NCI-H2227 treated with DMSO at 0.1 percent for 48 hours (cell line): ENCODE measurements around the gene GRK3.

Experiments
- DNase-seq: peaks from one replicate; lab custom pipeline; 2025; lab: John Stamatoyannopoulos, UW

Gene GRK3

DNA sequence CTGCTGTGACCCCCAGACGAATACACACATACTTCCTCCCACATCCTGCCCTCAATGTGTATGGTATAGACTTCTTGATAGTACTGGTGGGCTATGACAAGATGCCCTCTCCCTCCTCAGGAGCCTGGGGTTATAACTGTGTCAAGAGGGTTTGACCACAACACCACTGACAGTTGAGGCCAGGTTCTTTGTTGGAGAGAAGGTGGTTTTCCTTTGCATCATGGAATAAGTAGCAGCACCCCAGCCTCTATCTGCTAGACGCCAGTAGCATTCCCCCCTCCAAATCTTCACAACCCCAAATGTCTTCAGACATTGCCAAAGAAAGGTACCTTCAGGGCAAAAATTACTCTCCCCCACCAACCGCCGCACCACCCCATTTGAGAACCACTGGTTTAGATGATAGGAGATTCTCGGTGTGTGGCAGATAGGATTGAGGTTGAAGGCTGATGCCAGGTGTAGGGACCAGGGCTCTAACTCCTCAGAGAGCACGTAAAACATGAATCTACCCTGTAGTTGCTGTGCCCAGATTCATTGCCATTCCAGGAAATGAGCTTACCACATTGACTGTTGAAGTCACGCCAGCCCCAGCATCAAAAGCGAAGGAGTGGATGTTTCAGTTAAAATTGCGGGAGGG is 172.0 kb downstream of the GRK3 start:
- DNase-seq = no peak

DNA sequence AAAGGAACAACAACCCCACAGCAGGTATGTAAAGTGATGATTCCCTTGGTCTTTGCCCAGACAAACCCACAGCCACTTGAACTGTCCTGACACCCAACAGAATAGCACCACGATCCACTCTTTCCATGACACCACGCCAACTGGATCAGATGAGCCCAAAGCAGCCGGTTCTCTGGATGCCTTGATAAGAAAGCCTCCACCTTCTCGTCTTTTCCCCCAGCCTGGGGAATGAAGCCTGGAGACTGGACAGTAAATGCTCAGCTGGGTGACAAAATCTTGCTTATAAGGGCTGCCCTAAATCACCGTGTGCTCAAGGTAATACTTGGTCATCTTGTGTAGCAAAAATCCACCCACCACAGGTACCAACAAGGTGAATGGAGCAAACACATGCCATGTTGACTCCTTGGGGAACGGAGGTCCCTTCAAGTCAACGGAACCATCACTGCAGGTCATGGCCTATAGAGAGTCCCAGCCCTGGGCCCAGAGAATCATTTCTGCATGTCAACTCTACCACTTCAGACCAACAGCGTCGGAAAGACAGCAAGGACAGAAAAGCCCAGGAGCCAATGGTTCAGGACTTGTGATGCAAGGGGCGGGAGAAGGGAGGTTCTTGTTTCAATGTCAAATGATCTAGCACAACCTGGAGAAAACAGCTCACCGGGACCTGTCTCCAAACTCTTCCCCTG is 175.3 kb downstream of the GRK3 start:
- DNase-seq = no peak

DNA sequence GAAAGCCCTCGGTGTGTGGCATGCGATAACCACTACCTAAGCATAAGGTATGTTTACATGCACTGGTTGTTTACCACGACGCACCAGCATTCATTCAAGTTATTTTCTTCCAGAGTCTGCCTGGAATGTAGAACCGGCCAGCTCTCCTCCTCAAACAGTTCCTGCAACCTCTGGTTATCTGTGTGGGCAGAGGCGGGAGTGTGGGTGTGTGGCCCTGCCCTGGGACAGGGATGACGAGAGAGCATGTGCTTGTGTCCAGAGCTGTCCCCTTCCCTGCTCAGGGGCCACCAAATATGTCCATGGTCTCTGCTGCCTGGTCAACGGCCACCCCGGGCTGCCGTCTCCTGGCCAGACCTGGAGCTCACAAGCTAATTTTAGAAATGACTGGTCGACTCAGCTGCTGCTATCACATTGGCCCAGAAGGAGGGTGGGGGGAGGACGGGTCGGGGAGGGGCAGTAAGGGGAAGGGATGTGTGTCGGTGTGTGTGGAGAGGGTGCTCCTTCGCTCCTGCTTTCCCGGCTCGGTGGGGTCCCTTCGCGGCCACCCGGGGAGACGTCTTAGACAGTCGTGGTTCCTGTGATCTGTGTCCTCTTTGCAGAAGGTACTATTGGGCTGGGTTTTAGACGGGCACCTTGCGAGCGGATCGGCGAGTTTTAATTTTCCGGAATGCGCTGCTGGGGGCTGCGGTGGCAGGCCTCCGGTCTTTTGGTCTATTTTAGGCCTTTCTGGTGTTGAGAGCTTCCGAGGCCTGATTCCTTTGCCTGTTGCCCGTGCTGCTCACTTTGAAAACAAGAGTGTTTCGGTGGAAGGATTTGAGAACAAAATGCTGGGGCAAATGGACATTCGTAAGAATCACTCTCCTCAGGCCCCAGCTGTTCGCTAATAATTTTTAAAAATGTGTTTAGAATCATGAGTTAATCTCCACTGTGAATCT is 177.5 kb downstream of the GRK3 start, which contains the start of gene MYO18B:
Gene MYO18B (plus strand): TSS at position 497 of the 935 bp plus-strand sequence. CDS start 18,905 bp downstream, outside the sequence.
- no peak for DNase-seq

DNA sequence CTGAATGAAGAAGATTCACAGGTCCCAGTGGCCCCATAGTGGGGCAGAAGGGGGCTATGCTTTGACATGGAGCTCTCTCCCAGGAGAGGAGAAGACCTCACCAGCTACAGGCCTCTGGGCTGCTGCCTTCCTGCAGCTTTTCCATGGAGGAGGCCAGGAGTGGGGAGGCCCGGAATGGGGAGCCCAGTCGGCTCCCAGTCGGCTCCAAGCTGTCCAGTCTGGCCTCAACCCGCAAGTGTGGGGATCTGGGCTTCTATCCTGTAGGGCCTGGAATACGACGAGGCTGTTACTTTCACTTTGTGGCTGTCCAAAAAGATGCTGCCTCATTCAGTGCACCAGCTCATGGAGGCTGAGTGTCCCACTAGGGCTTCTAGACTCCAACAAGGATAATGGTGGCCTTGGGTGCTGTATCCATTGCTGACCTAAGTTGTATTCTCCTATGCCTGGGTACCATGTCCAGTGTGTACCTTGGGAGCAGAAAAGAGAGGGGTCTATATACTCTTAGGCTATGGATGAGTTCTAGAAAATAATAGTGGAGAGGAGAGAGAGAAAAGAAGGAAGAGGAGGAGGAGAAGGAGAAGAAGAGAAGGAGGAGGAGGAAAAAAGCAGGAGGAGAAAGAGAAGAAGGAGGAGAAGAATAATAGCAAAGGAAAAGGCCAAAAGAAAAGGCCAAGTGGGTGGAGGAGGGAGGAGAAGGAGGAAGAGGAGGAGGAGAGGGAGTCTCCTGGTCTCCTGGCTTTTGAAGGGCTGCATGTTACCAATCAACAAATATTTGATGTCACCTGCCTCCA is 178.6 kb downstream of the GRK3 start:
- no peak for DNase-seq

DNA sequence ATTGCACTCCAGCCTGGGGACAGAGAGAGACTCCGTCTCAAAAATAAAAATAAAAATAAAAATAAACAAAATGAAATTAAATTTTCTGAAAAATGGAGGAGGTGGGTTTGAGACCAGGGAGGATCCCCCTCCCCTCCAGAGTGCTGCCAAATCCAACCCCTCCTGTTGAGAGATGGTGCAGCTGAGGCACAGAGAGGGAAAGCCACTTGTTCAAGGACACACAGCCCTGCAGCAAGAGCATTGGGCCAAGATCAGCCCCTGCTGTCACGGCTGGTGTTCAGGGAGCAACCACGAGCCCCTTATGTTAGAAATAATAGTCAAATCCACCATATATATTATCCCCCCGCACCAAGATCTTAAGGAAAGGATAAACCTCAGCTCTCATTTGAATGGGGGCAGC is 180.2 kb downstream of the GRK3 start:
- DNase-seq = no peak

DNA sequence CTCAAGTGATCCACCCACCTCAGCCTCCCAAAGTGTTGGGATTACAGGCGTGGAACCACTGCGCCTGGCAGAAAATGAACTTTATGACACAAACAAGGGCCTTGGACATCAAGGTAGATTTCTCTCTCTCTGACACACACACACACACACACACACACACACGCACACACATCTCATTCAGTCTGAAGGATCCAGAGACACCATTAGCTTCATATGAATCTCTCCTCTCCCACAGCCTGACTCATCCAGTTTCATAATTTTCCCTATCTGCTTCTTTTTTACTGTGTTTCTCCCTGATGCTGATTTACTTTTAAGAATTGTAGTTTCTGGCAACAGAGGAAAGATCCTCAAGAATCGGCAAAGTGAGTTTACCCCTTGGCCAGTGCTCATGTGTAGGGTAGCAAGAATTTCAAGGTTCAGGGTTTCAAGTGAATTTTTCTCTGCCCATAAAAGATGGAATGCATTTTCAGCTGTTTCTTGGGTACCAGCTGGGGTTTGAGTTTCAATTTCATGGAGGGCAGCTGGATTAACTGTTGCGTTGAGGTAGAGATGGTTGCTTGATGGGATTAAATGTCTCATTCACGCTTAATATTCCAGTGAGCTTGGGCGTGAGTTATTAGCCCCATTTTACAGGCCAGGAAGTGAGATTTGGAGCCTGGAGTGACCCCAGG is 181.0 kb downstream of the GRK3 start:
- DNase-seq = no peak

DNA sequence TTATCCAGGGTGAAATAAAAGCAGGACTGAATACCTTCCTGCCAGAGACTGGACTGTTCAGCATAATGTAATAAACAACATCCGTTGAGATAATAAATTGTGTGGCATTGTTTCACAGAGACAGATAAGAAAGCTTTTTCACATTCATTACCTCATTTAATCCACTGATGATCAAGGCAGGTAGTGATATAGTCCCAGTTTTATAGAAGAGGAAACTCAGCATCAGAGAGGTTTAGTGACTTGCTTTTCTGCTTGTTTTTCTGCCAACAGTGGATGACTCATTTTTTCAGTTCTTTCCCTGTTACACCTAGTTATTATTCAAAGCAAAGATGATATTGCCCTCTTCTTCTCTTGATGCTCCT is 181.5 kb downstream of the GRK3 start:
- DNase-seq = no peak

DNA sequence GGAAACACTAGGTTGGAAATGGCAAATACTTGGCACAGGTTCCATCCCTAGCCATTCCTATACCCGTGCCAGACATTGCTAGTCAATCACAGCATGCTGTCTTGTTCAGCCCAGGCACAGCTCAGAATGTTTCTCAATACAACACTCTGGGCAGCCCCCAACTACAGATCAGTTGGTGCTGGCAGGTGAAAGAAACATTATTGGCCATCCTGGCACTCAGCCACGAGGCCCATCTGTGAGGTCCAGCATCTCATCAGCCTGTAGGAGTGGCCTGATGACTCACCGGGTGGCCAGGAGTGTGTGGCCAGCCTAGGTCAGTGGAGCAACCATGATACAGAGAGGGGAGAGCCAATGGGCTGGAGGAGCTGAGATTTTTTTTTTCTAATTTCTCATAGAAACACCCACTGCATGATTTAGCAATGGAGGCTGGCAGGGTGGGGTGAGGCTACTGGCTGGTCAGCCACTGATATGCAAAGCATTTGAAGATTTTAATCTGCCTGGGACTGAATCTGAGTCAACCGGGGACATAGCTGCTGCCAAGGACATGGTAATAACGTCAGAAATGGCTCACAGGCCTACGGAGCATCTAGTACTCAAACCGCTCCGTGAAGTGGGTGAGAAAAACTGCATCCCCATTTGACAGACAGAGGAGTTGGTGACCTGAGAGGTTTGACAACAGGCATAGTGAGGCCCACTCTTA is 182.9 kb downstream of the GRK3 start:
- DNase-seq = no peak

DNA sequence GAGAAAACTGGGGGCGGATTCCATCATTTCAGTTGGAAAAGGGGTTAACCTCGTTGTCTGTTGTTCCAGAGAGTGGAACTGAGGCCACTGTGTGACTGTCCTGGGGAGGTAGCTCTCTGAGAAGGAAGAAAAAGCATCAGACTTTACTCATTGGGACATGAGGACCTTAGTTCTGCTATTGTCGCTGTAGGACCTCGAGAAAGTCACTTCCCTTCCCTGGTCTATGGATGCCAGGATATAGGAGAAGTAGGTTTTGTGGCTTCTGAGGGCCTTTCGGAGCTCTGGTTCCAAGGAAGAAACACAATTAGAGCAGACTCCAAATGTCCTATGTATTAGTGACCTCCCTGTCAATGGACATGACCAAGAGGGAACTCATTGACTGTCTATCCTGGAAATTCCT is 183.7 kb downstream of the GRK3 start:
- DNase-seq = no peak

DNA sequence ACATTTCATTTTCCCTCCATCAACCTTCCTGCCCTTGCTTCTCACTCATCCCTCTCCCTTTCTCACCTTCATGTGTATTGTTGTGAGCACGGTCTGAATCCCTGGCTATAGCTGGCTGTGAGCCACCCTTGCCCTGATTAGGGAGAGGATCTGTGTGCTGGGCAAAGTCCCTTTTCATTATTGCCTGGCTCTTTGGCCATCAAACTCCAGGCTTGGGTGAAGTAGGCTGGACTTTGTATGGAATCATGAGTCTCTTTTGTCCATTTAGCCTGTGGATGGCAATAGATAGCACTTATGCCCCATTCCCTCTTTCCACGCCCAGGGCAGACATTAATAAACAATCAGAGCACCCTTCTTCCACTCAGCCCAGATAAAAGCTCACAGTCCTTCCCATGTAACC is 184.2 kb downstream of the GRK3 start:
- no peak for DNase-seq

DNA sequence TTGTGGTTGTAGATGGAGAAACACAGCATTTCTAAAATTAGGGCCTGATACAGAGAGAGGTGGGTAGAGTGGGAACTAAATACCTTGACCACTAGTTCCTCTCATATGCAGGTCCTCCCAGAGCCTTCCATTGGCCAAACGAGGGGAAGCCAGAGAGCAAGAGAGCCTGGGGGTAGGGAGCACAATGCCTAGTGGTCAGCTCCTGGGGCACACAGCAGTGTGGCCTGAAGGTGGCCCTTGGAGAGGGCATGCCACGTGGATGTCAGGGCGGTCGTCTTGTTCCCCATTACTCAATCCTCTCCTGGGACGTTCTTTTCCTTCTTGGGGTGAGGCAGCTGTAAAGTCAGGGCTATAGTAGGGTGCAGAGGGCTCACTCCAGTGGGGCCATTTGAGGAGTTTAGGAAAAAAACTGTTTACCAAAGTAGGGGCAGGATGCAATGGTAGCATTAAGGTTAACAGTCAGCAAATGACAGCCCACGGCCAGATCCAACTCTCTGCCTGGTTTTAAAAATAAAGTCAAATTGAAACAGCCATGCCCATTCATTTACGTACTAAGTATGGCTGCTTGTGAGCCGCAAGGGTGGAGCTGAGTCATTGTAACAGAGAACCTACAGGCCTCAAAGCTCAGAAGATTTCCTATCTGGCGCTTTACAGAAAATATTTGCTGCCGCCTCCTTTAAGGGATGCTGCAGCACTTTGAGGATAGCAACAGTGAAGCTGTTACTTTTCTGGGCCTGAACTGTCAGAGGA is 185.1 kb downstream of the GRK3 start:
- no peak for DNase-seq

DNA sequence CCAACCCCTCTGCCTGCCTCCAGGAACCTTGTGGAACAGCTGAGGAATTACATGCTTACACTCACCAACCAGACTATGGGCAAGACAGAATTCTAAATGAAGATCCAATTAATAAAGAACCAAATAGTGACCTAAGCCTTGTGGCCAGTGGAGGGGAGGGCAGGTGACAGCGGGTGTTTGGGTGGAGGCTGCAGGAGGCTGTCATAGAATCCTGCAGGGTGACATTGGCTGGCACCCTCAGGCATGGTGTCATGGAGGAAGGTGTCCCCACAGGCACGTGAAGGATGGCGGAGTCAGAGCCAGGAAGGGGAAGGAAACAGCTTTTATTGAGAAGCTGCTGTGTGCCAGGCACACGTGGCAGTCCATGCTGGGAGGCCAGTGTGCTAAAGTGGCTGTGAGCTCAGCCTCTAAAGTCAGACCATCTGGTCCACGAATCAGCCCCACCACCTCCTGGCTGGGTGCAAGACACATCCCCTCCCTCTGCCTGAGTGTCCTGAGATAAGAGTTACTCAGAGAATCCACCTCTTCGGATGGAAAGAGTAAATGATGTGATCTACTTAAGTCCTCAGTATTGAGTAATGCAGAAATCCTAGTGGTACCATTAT is 186.2 kb downstream of the GRK3 start:
- no peak for DNase-seq

DNA sequence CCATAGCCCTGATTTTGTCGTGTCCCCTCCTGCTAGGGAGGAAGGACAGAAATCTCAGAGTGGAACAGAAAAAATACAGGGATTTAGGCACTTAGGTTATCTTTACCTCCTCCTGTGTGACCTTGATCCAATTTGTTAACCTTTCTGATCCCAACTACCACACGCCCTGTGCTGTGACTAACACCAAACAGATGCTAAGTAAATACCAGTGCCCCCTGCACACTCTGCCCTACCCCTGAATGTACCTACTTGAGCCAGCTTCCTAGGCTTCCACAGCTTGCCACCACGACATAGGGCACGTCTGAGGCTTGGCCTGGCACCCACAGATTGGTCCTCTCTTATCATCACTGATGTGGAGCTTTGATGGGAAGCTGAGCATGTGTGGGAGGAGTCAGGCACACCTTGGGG is 186.7 kb downstream of the GRK3 start:
- no peak for DNase-seq

DNA sequence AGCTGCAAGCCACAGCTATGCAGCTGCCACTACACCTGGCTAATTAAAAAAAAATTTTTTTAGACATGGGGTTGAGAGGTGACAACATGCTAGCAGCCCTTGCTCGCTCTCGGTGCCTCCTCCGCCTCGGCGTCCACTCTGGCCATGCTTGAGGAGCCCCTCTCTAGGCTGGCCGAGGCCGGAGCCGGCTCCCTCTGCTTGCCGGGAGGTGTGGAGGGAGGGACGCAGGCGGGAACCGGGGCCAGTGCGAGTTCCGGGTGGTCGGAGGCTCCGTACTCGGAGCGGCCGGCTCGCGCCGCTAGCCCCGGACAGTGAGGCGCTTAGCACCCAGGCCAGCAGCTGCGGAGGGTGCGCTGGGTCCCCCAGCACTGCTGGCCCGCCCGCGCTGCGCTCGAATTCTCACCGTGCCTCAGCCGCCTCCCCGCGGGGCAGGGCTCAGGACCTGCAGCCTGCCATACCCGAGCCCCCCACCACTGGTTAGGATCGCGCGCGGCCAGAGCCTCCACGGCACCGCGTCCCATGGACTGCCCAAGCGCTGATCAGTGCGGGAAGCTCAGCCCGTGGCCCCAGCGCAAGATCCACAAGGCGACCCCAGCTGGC is 188.2 kb downstream of the GRK3 start:
- DNase-seq = no peak

DNA sequence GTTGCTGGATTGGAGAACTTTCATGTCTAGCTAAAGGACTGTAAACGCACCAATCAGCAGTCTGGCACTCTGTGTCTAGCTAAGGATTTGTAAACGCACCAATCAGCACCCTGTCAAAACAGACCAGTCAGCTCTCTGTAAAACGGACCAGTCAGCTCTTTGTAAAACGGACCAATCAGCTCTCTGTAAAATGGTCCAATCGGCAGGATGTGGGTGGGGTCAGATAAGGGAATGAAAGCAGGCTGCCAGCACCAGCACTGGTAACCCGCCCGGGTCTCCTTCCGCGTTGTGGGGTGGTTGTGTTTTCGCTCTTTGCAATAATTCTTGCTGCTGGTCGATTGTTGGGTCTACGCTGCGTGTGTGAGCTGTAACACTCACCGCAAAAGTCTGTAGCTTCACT is 188.8 kb downstream of the GRK3 start:
- DNase-seq = no peak

DNA sequence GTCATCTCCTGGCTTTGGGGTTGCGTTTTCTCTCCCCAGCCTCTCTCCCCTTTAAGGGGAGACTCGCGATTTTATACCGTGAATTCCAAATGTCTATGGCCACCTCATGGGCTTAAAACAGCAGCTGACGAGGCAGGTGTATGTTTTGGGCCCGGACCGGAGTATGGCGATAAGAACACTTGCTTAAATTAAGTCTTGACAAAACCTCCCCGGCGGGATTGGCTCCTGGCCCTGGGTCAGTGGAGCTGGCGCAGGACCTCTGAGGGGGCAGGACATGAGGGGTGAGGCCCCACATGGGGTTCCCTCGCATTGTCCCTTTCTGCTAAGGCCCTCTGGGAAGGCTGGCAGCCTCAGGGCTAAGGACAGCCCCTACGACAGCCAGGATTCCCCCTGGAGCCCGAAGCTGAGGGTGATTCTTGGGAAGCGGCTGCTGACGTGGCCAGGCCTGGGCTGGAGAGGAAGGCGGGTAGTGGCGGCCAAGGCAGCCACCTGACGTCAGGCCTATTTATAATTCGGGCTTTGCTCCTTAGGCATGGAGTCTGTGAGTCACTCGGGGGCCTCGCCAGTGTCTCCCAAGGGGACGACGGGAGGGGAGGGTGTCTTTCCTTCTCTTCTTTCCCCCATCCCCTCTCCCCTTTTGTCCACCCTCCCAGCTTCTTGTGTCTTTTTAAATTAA is 190.2 kb downstream of the GRK3 start:
- no peak for DNase-seq

DNA sequence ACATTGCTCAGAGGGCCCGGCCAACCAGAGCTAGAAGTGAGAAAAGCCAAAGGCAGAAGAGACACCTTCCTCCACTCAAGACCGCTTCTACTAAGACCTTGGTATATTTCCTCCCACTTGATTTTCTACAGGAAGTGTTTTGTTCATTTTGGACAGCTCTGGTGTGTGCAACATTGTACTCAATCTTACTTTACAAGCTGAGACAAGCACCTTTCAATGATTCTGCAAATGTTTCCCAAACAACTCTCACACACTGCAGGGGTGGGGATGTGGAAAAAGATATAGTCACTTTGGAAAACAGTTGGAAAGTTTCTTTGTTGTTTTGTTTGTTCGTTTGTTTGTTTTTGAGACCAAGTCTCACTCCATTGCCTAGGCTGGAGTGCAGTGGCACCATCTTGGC is 193.2 kb downstream of the GRK3 start:
- no peak for DNase-seq

DNA sequence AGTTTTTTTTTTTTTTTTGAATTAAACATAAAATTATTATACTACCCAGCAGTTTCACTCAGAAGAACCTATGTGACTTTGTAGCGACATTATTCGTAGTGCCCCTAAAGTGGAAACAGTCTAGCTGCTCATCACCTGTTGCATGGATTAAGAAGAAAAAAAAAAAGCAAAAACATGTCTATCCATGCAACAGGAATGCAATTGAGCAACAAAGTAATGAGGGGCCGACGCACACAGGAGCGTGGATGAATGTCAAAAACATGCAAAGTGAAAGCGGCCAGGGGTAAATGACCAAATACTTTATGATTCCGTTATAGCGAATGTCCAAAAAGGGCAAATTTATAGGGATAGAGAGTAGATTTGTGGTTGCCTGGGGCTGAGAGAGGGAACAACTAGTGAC is 193.8 kb downstream of the GRK3 start:
- DNase-seq = no peak

DNA sequence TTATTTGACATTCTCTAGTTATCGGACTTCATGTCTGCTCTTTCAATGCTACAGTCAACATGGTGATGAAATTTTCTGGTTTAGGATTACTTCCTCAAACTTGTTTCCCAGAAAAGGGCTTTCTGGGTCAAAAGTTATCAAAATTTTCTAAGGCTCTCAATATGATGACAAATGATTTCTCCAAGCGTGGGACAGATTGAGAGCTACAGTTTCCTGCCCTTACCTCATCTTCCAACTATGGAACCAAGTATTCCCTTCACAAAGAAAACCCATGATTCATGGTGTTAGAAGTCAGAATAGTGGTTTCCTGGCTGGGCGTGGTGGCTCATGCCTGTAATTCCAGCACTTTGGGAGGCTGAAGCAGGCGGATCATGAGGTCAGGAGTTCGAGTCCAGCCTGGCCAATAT is 195.4 kb downstream of the GRK3 start:
- no peak for DNase-seq
